OCI-LY3 (cell line): ENCODE results near the gene HGF.

ENCODE experiments used
- H2AFZ ChIP-seq: fragments of 200-600, 300-600 bp; shearing (Covaris generic); 2 replicates; pipeline ENCODE4 v1.6.0; 2014; ENCODE audit warnings: antibody characterized with exemption, low read depth, low read length
- H3K27ac ChIP-seq: fragments of 200-600, 300-600 bp; sonication (generic); 2 replicates; pipeline ENCODE4 v1.5.1; 2014; ENCODE audit warnings: mild to moderate bottlenecking, low read length, moderate library complexity, mixed read lengths
- H3K27me3 ChIP-seq: fragments of 200-600, 300-600 bp; sonication (generic); 2 replicates; pipeline ENCODE4 v1.6.1; 2014; ENCODE audit warnings: low read depth, low read length, mixed read lengths
- H3K36me3 ChIP-seq: fragments of 200-600, 300-600 bp; sonication (generic); replicated peaks from 2 replicates; pipeline ENCODE3; 2014; ENCODE audit warnings: low read depth, low read length, mixed read lengths
- H3K4me1 ChIP-seq: fragments of 300-600, 200-600 bp; sonication (generic); 2 replicates; pipeline ENCODE4 v1.6.1; 2014; ENCODE audit warnings: low read length, mixed read lengths
- H3K4me2 ChIP-seq: fragments of 200-600, 300-600 bp; sonication (generic); 2 replicates; pipeline ENCODE4 v1.6.1; 2014; ENCODE audit warnings: low read length, mixed read lengths
- H3K4me3 ChIP-seq: fragments of 300-600, 200-600 bp; sonication (generic); 2 replicates; pipeline ENCODE4 v1.5.1; 2014; ENCODE audit warnings: antibody characterized with exemption, mild to moderate bottlenecking, low read length, moderate library complexity
- H3K79me2 ChIP-seq: fragments of 300-600, 200-600 bp; shearing (Covaris generic); 2 replicates; pipeline ENCODE4 v1.6.1; 2014; ENCODE audit warnings: mild to moderate bottlenecking, low read length, mixed read lengths
- H3K9ac ChIP-seq: fragments of 300-600, 200-600 bp; shearing (Covaris generic); 2 replicates; pipeline ENCODE4 v1.6.0; 2014; ENCODE audit warnings: mild to moderate bottlenecking, low read length, moderate library complexity
- H3K9me3 ChIP-seq: fragments of 200-600, 300-600 bp; shearing (Covaris generic); 2 replicates; pipeline ENCODE4 v1.6.1; 2014; ENCODE audit warnings: low read length, mixed read lengths; ENCODE audit not compliant: insufficient read depth
- H4K20me1 ChIP-seq: fragments of 200-600, 300-600 bp; sonication (generic); 2 replicates; pipeline ENCODE4 v1.6.1; 2016; ENCODE audit warnings: low read length, mixed read lengths; ENCODE audit not compliant: insufficient read depth
- CTCF ChIP-seq: fragments of 200-600, 300-600 bp; sonication (generic); IDR thresholded peaks from 2 replicates; pipeline ENCODE4 v1.5.1; 2014; ENCODE audit warnings: antibody characterized with exemption, low read length, low read depth
- EZH2phosphoT487 ChIP-seq: fragments of 200-600 bp; shearing (Covaris generic); IDR thresholded peaks from 2 replicates; pipeline ENCODE4 v1.6.1; 2018; ENCODE audit warnings: antibody characterized with exemption, mixed run types, low read depth

The HGF gene

GRCh38 chr7:81693894-81694293, 76.0 kb downstream of the HGF start:
- Histone ChIP-seq H4K20me1 (no peaks in the 10 kb centered on the region), H2AFZ (no peak overlapping the region), H3K36me3 (no peaks in the 10 kb centered on the region), H3K9ac (no peak overlapping the region), H3K27me3 (no peaks in the 10 kb centered on the region), H3K4me2 (no peak overlapping the region), H3K4me1 (no peaks in the 10 kb centered on the region), H3K9me3 (no peaks in the 10 kb centered on the region), H3K79me2 (no peaks in the 10 kb centered on the region), H3K27ac (no peak overlapping the region), H3K4me3 (no peak overlapping the region)
- no peak for TF ChIP-seq EZH2phosphoT487
- TF ChIP-seq CTCF: no peak

DNA sequence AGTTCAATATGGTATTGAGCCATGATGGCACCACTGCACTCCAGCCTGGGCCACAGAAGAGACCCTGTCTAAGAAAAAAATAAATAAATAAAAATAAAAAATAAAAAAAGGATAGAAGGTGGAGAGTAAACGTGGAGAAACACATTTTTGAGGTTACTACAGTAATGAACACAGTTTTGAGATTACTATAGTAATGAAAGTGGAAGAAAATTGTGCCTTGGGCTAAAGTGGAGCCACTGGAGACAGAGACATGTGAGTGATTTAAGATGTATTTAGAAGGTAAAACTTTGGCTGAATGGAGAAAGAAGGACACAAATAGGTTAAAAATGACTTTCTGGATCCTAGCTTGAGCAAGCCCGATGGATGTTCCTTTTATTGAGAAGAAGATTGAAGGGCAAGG, 76.8 kb downstream of the HGF start:
- TF ChIP-seq CTCF (no peak), EZH2phosphoT487 (no peak)
- H3K4me1 ChIP-seq: no peaks in the 10 kb centered on the region
- H3K9me3 ChIP-seq: no peaks in the 10 kb centered on the region
- no peak overlapping the region for H2AFZ ChIP-seq
- H3K36me3 ChIP-seq: no peaks in the 10 kb centered on the region
- H3K27ac ChIP-seq: no peak overlapping the region
- no peak overlapping the region for H3K9ac ChIP-seq
- no peaks in the 10 kb centered on the region for H3K79me2 ChIP-seq
- no peaks in the 10 kb centered on the region for H3K27me3 ChIP-seq
- no peak overlapping the region for H3K4me2 ChIP-seq
- H3K4me3 ChIP-seq: no peak overlapping the region
- H4K20me1 ChIP-seq: no peaks in the 10 kb centered on the region

- Histone ChIP-seq H3K36me3 (no peaks in the 10 kb centered on the region), H3K9me3 (no peaks in the 10 kb centered on the region), H4K20me1 (no peaks in the 10 kb centered on the region), H3K27me3 (no peaks in the 10 kb centered on the region), H3K4me3 (no peak overlapping the region), H3K79me2 (no peaks in the 10 kb centered on the region), H3K9ac (no peak overlapping the region), H3K4me2 (no peak overlapping the region), H3K4me1 (no peaks in the 10 kb centered on the region), H2AFZ (no peak overlapping the region), H3K27ac (no peak overlapping the region)
- no peak for TF ChIP-seq CTCF
- no peak for TF ChIP-seq EZH2phosphoT487
These were observed 77.5 kb downstream of the HGF start for GRCh38 chr7:81692146-81692905.

DNA sequence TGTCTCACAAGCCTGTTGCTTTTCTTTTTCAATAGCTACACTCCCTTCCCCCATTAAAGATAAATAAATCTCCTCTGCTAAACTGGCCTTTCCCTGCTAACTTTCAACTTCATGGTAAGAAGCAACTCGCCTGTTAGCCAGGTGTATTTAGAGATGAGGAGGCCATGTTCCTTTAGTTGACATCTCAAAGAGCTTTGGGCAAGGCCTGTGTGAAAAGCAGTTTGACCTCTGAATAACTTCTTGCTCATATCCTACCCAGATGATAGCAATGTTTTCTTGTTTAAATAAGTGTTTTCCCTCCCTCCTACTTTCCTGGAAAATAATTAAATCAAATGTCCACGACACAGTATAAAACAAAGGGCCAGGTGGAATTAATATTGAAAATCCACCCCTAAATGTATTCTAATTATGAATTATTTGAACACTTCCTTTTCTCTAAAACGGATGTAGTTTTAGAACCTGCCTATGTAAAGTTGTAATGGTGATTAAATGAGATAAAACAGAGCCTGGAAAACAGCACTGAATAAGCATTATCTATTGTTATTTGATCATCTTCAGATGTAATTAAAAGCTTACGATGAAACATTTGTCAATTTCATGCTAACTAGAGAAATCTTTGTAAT, 78.5 kb downstream of the HGF start:
- H3K4me2 ChIP-seq: no peak overlapping the region
- no peaks in the 10 kb centered on the region for H3K4me1 ChIP-seq
- no peaks in the 10 kb centered on the region for H3K9me3 ChIP-seq
- TF ChIP-seq EZH2phosphoT487: no peak
- no peak for TF ChIP-seq CTCF
- H3K27me3 ChIP-seq: no peaks in the 10 kb centered on the region
- peak overlapping the region; percentile 16; the same call in 1 of the 2 replicates for H2AFZ ChIP-seq
- no peaks in the 10 kb centered on the region for H3K79me2 ChIP-seq
- H3K4me3 ChIP-seq: no peak overlapping the region
- H3K36me3 ChIP-seq: no peaks in the 10 kb centered on the region
- H3K9ac ChIP-seq: no peak overlapping the region
- H3K27ac ChIP-seq: no peak overlapping the region
- no peaks in the 10 kb centered on the region for H4K20me1 ChIP-seq
